OCI-LY1 (cell line): ENCODE measurements around the gene ESYT1.

Source experiments
- CTCF ChIP-seq: fragments of 200-600 bp; sonication (generic), shearing (Covaris generic); IDR thresholded peaks from 2 replicates; pipeline ENCODE4 v1.5.1; 2017; ENCODE audit warnings: mild to moderate bottlenecking, antibody characterized with exemption, low read length, moderate library complexity, mixed read lengths
- EZH2 ChIP-seq: fragments of 200-600 bp; sonication (generic), shearing (Covaris generic); IDR thresholded peaks from 2 replicates; pipeline ENCODE4 v1.8.0; 2017; ENCODE audit warnings: borderline replicate concordance, mixed run types, mild to moderate bottlenecking, antibody characterized with exemption, low read length, moderate library complexity, mixed read lengths

- TF ChIP-seq CTCF (no peak), EZH2 (no peak)
Measured at GRCh38 chr12:56134897-56135296, 6.8 kb downstream of the ESYT1 start.
